B cell (primary cell): ENCODE results near the gene LMF2.

Experiments used
- CTCF ChIP-seq: fragments of 200-600 bp; IDR thresholded peaks from one replicate; pipeline ENCODE4 v1.8.0; 2022; ENCODE audit warnings: antibody characterized with exemption, mild to moderate bottlenecking
- EZH2 ChIP-seq: IDR thresholded peaks from 2 replicates; pipeline ENCODE4 v1.6.1; 2012; ENCODE audit warnings: borderline replicate concordance, low read depth, mild to moderate bottlenecking, moderate library complexity, low read length; ENCODE audit not compliant: insufficient read depth, poor library complexity, severe bottlenecking

GRCh38 chr22:50530877-50531545 is 23.5 kb upstream of the LMF2 start:
- TF ChIP-seq CTCF = no peak
- no peak for TF ChIP-seq EZH2
